Lower leg skin (tissue), 3 donors: ENCODE data around the gene SOD2.

Source experiments
- POLR2A ChIP-seq, 2 donors: fragments of 450-650 bp; IDR thresholded peaks; one replicate each; pipeline ENCODE4 v1.6.1; 2016 to 2017; ENCODE audit warnings: antibody characterized with exemption in 2 of 2, mild to moderate bottlenecking in 1 of 2, moderate library complexity in 1 of 2
- TF ChIP-seq, protein P1 (sequence below), 3 donors: fragments of 450-650 bp; IDR thresholded peaks; one replicate each; pipeline ENCODE4 v1.5.1; 2016; ENCODE audit warnings: antibody characterized with exemption in 3 of 3, mild to moderate bottlenecking in 3 of 3, moderate library complexity in 2 of 3

DNA sequence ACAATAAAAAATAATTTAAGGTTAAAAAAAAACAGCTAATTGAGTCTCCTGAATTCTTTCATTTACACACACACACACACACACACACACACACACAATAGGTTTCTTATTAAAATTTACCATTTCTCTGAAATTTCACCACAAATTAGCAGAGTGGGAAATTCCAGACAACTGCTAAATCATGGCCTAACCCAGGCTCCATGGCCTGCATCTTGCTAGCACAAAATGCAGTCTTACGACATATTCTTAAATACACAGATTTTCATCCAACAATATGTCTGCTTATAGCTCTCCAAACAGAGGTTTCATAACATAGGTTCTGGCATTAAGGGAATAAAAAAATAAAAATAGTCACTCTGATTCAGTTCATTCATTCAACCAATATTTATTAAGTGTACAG, 46.9 kb downstream of the SOD2 start:
- TF ChIP-seq, protein P1, sequence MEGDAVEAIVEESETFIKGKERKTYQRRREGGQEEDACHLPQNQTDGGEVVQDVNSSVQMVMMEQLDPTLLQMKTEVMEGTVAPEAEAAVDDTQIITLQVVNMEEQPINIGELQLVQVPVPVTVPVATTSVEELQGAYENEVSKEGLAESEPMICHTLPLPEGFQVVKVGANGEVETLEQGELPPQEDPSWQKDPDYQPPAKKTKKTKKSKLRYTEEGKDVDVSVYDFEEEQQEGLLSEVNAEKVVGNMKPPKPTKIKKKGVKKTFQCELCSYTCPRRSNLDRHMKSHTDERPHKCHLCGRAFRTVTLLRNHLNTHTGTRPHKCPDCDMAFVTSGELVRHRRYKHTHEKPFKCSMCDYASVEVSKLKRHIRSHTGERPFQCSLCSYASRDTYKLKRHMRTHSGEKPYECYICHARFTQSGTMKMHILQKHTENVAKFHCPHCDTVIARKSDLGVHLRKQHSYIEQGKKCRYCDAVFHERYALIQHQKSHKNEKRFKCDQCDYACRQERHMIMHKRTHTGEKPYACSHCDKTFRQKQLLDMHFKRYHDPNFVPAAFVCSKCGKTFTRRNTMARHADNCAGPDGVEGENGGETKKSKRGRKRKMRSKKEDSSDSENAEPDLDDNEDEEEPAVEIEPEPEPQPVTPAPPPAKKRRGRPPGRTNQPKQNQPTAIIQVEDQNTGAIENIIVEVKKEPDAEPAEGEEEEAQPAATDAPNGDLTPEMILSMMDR (IDR thresholded peaks at IDR 0.05), result no peak
- no peak for TF ChIP-seq POLR2A (IDR thresholded peaks at IDR 0.05)
